ENCODE results near the gene GPR146.

GPR146 gene

DNA sequence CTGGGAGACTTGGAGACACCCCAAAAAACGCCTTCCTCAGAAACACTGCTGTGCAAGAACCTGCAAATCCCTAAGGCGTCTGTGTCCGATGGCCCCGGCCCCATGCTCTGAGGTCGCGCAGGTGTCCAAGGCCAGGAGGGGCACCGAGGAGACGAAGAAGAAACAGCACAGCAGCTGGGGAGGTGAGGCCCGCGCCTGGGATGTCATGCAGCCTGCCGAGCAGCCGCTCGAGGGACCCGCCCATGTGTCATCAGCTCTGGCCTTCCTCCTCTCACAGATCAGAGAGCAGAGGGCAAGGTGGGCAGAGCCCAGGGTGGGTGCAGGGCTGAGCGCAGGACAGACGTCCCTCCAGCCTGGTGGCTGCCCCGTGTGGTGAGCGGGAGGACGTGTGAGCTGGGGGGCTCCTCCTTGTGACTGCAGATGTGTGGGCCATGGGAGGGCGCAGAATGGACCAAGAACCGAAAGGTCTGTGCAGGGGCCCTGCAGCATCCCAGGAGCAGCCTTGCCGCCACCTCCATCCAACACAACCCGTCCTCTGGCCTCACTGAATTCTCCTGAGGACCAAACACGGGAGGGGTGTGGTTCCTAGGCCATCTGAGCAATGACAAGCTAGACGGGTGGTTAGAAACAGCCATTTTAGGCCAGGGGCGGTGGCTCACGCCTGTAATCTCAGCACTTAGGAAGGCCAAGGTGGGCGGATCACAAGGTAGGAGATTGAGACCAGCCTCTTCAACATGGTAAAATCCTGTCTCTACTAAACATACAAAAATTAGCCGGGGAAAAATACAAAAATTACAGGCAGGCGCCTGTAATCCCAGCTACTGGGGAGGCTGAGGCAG, 30.5 kb downstream of the GPR146 start:
- Histone ChIP-seq H3K79me2 (ENCODE audit: low read length) (no peaks in the 10 kb centered on the region), H3K9ac (ENCODE audit: low read length) (no peak overlapping the region), H3K27me3 (replicated peaks; ENCODE audit: insufficient read depth, low read length) (no peaks in the 10 kb centered on the region), H3K27ac (ENCODE audit: low read length) (no peak overlapping the region), H4K20me1 (ENCODE audit: insufficient read depth, low read length) (no peaks in the 10 kb centered on the region), H3K4me2 (ENCODE audit: low read depth, low read length) (no peak overlapping the region), H2AFZ (ENCODE audit: low read length) (no peak overlapping the region), H3K36me3 (replicated peaks; ENCODE audit: insufficient read depth, low read length) (no peaks in the 10 kb centered on the region), H3F3A (ENCODE audit: insufficient read depth, low read length) (0 out of 2 replicates have a peak, but pooled peaks cover 6% of the 10 kb centered on the region), H3K4me3 (ENCODE audit: low read length) (no peak overlapping the region), H3K9me3 (replicated peaks; ENCODE audit: insufficient read depth, low read length) (no peaks in the 10 kb centered on the region), H3K4me1 (ENCODE audit: low read length) (no peaks in the 10 kb centered on the region), H3K9me2 (replicated peaks; ENCODE audit: insufficient read depth, low read length) (no peaks in the 10 kb centered on the region)
- no peak for DNase-seq
- no peak for TF ChIP-seq EZH2 (optimal IDR thresholded peaks at IDR 0.05; ENCODE audit: low read depth, low read length)
- TF ChIP-seq, protein P1, sequence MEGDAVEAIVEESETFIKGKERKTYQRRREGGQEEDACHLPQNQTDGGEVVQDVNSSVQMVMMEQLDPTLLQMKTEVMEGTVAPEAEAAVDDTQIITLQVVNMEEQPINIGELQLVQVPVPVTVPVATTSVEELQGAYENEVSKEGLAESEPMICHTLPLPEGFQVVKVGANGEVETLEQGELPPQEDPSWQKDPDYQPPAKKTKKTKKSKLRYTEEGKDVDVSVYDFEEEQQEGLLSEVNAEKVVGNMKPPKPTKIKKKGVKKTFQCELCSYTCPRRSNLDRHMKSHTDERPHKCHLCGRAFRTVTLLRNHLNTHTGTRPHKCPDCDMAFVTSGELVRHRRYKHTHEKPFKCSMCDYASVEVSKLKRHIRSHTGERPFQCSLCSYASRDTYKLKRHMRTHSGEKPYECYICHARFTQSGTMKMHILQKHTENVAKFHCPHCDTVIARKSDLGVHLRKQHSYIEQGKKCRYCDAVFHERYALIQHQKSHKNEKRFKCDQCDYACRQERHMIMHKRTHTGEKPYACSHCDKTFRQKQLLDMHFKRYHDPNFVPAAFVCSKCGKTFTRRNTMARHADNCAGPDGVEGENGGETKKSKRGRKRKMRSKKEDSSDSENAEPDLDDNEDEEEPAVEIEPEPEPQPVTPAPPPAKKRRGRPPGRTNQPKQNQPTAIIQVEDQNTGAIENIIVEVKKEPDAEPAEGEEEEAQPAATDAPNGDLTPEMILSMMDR (IDR thresholded peaks at IDR 0.05; ENCODE audit: low read length), result no peak
- TF ChIP-seq EZH2phosphoT487 (IDR thresholded peaks at IDR 0.05; ENCODE audit: low read length), result no peak

DNA sequence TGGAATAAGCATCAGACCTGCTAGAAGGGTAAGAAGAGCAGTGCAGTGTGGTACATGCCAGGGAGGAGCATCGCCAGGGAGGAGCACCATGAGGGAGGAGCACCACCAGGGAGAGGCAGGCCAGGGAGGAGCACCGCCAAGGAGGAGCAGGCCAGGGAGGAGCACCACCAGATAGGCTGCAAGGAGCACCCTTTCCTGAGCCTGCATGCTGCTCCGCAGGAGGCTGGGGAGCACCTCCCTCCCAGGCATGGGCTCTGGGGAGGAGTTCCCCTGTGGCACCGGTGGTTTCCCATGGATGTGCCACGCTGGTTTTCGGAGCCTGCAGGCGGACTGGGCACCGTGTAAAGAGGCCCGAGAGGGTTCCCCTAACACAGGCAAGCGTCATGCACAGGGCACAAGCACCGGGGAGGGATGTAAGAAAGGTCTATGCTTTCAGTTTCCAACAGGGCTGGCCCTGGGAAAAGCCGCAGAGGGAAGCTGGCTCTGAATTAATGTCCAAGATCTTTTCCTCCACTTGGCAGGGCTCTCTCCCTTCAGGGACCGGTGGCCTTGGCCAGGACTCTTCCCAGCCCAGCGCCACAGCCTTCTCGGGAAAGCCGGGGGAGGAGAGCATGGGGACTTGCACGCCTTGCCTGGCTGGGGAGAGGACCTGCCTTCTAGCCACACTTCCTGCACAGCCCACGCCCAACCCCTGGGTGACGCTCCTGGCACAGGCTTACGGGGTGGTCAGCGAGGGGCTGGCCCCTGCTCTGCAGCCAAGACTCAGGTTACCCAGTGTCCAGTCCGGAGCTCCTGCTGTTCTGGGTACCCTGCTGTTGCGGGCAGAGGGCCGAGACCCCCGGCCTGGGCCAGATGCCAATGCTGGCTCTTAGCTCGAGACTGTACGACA, 32.1 kb downstream of the GPR146 start:
- Histone ChIP-seq H3K27ac (ENCODE audit: low read length) (no peak overlapping the region), H3K9ac (ENCODE audit: low read length) (no peak overlapping the region), H3K36me3 (replicated peaks; ENCODE audit: insufficient read depth, low read length) (no peaks in the 10 kb centered on the region), H2AFZ (ENCODE audit: low read length) (no peak overlapping the region), H3F3A (ENCODE audit: insufficient read depth, low read length) (no peaks in the 10 kb centered on the region), H3K79me2 (ENCODE audit: low read length) (no peaks in the 10 kb centered on the region), H3K4me1 (ENCODE audit: low read length) (no peaks in the 10 kb centered on the region), H3K9me2 (replicated peaks; ENCODE audit: insufficient read depth, low read length) (no peaks in the 10 kb centered on the region), H3K27me3 (replicated peaks; ENCODE audit: insufficient read depth, low read length) (no peaks in the 10 kb centered on the region), H3K4me2 (ENCODE audit: low read depth, low read length) (no peak overlapping the region), H3K4me3 (ENCODE audit: low read length) (no peak overlapping the region), H3K9me3 (replicated peaks; ENCODE audit: insufficient read depth, low read length) (no peaks in the 10 kb centered on the region), H4K20me1 (ENCODE audit: insufficient read depth, low read length) (no peaks in the 10 kb centered on the region)
- DNase-seq, result no peak
- TF ChIP-seq EZH2 (optimal IDR thresholded peaks at IDR 0.05; ENCODE audit: low read depth, low read length) (no peak), EZH2phosphoT487 (IDR thresholded peaks at IDR 0.05; ENCODE audit: low read length) (no peak)
- TF ChIP-seq, protein P1 (IDR thresholded peaks at IDR 0.05; ENCODE audit: low read length), result no peak

DNA sequence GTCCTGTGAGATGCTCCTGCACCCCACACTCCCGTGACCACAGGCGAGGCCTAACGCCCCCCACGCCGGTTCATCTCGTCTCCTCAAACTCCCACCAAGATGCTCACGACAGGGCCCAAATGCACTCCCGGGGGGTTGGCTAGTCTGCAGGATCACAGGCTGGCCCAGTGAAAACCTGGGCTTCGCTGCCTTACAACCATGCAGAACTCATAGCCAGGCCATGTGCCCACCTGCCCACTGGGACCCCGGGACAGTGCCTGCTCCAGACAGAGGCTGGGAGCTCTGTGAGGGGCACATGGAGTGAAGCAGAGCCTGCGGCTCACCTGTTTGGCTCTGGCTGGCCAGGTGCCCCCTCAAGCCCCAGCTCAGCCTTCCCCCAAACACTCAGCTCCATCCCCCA, 34.2 kb downstream of the GPR146 start:
- no peaks in the 10 kb centered on the region for H3K9me2 ChIP-seq (replicated peaks; ENCODE audit: insufficient read depth, low read length)
- H3K27me3 ChIP-seq (replicated peaks; ENCODE audit: insufficient read depth, low read length), result no peaks in the 10 kb centered on the region
- no peaks in the 10 kb centered on the region for H3K4me1 ChIP-seq (ENCODE audit: low read length)
- H4K20me1 ChIP-seq (ENCODE audit: insufficient read depth, low read length), result no peaks in the 10 kb centered on the region
- no peaks in the 10 kb centered on the region for H3F3A ChIP-seq (ENCODE audit: insufficient read depth, low read length)
- H3K4me2 ChIP-seq (ENCODE audit: low read depth, low read length), result no peak overlapping the region
- DNase-seq, result no peak
- H3K4me3 ChIP-seq (ENCODE audit: low read length), result no peak overlapping the region
- H2AFZ ChIP-seq (ENCODE audit: low read length), result no peak overlapping the region
- no peak overlapping the region for H3K9ac ChIP-seq (ENCODE audit: low read length)
- no peaks in the 10 kb centered on the region for H3K79me2 ChIP-seq (ENCODE audit: low read length)
- no peak for TF ChIP-seq EZH2phosphoT487 (IDR thresholded peaks at IDR 0.05; ENCODE audit: low read length)
- no peak overlapping the region for H3K27ac ChIP-seq (ENCODE audit: low read length)
- no peaks in the 10 kb centered on the region for H3K9me3 ChIP-seq (replicated peaks; ENCODE audit: insufficient read depth, low read length)
- no peaks in the 10 kb centered on the region for H3K36me3 ChIP-seq (replicated peaks; ENCODE audit: insufficient read depth, low read length)

Data from MM.1S (cell line).